GM12878 (cell line): Measurements from ENCODE around the gene DDX42. TPM values are rescaled to one million over a fixed set of nuclear protein-coding genes. Genes with fewer than 3 reads are reported as not detected.

ENCODE experiments used
- ATAC-seq: fragments of 200-7000 bp; cut with Tn5 transposase; 3 replicates; pipeline ENCODE4 v1.9.1; 2020; ENCODE audit warnings: mild to moderate bottlenecking, moderate library complexity
- BruUV-seq: library from RNA; stranded (reverse); fragments of 400-500 nt; replicated peaks from 2 replicates; lab custom pipeline; 2021; lab: Mats Ljungman, UMichigan
- CTCF ChIA-PET: fragments of 300-600 bp; sonication (Branson Sonifier 250); formaldehyde crosslinking; extraction: SDS; loops from one replicate; lab custom pipeline; 2021; ENCODE audit warnings: inconsistent platforms; lab: Yijun Ruan, JAX
- POLR2A ChIA-PET: fragments of 350-600 bp; formaldehyde crosslinking; extraction: SDS; loops from one replicate; lab custom pipeline; 2021; ENCODE audit warnings: inconsistent platforms; lab: Charles Lee
- RAD21 ChIA-PET: fragments of 300-600 bp; sonication (Branson Sonifier 250); formaldehyde crosslinking; loops from one replicate; lab custom pipeline; 2023; ENCODE audit warnings: antibody characterized with exemption; ENCODE audit not compliant: unreplicated experiment; lab: Charles Lee
- SMC1A ChIA-PET: fragments of 300-600 bp; sonication (Branson Sonifier 250); formaldehyde crosslinking; loops from one replicate; lab custom pipeline; 2023; ENCODE audit not compliant: unreplicated experiment, uncharacterized antibody; lab: Charles Lee
- DNase-seq: peaks from one replicate; pipeline ENCODE4 v3.0.0-alpha.2; 2011; ENCODE audit warnings: low read depth, low spot score
- FAIRE-seq: peaks from 3 replicates; lab custom pipeline; 2011; peaks lifted over from hg19 to GRCh38; lab: Jason Lieb, UNC
- H2AFZ ChIP-seq: 2 replicates; pipeline ENCODE4 v1.6.0; 2011; ENCODE audit warnings: low read depth, low read length, control low read depth; ENCODE audit not compliant: control insufficient read depth
- H3K27ac ChIP-seq: 2 replicates; pipeline ENCODE4 v1.5.1; 2011; ENCODE audit warnings: control low read depth; ENCODE audit not compliant: control insufficient read depth, insufficient read depth
- H3K27me3 ChIP-seq, 2 experiments: replicated peaks in 1 of 2; 2 replicates each; pipeline versions ENCODE4 v1.6.0 to v1.6.1; 2011; ENCODE audit warnings: low read length in 1 of 2; ENCODE audit not compliant: control insufficient read depth in 2 of 2, insufficient read depth in 2 of 2
- H3K36me3 ChIP-seq, 2 experiments: 2 replicates each; pipeline ENCODE4 v1.5.1; 2011; ENCODE audit warnings: low read length in 1 of 2; ENCODE audit not compliant: control insufficient read depth in 2 of 2, insufficient read depth in 2 of 2
- H3K4me1 ChIP-seq: 2 replicates; pipeline ENCODE4 v1.6.1; 2011; ENCODE audit warnings: mild to moderate bottlenecking, low read length, moderate library complexity, mixed read lengths; ENCODE audit not compliant: control insufficient read depth, insufficient read depth
- H3K4me2 ChIP-seq: 2 replicates; pipeline ENCODE4 v1.6.0; 2011; ENCODE audit warnings: control low read depth; ENCODE audit not compliant: control insufficient read depth, insufficient read depth
- H3K4me3 ChIP-seq: fragments of 200-600 bp; sonication (generic); 2 replicates; pipeline ENCODE4 v1.5.1; 2016
- H3K79me2 ChIP-seq: 2 replicates; pipeline ENCODE4 v1.6.0; 2011; ENCODE audit warnings: low read length; ENCODE audit not compliant: control insufficient read depth, insufficient read depth
- H3K9ac ChIP-seq: 2 replicates; pipeline ENCODE4 v1.8.0; 2011; ENCODE audit warnings: low read length, control low read depth, mixed read lengths; ENCODE audit not compliant: control insufficient read depth, insufficient read depth
- H3K9me3 ChIP-seq: replicated peaks from 3 replicates; pipeline ENCODE4 v1.5.1; 2011; ENCODE audit warnings: mild to moderate bottlenecking, low read length; ENCODE audit not compliant: control insufficient read depth, insufficient read depth
- H4K20me1 ChIP-seq: 2 replicates; pipeline ENCODE4 v1.6.0; 2011; ENCODE audit not compliant: control insufficient read depth, insufficient read depth
- CEBPZ ChIP-seq: fragments of 150-350 bp; IDR thresholded peaks from 2 replicates; pipeline ENCODE4 v1.6.1; 2016; ENCODE audit warnings: low read depth, low read length
- POLR2AphosphoS2 ChIP-seq: IDR thresholded peaks from 2 replicates; pipeline ENCODE4 v1.6.1; 2011; ENCODE audit warnings: low read depth, mild to moderate bottlenecking, low read length, improper control_type of control experiment, moderate library complexity
- ZZZ3 ChIP-seq: IDR thresholded peaks from 2 replicates; pipeline ENCODE4 v1.6.1; 2011; ENCODE audit warnings: low read depth; ENCODE audit not compliant: control insufficient read depth, insufficient read length
- WGBS: methylation state at CpG from one replicate; pipeline ENCODE4 v1.1.6; 2016; ENCODE audit warnings: low lambda C conversion rate; ENCODE audit not compliant: insufficient replicate concordance, insufficient coverage; ENCODE audit errors: missing lambda C conversion rate; 5-methylcytosine and 5-hydroxymethylcytosine counted together
- in situ Hi-C: fragments of 300-500 bp; cut with MboI; formaldehyde crosslinking; loops from 9 replicates; pipeline ENCODE4 v1.14.3; 2018; ENCODE audit warnings: mixed read lengths
- intact Hi-C: fragments of 100-400 bp; cut with micrococcal nuclease; formaldehyde crosslinking; loops from one replicate; pipeline ENCODE4 v1.14.2; 2022; ENCODE audit not compliant: unreplicated experiment
- polyA plus RNA-seq, 11 experiments: library from polyadenylated mRNA; depleted of rRNA in 4 of 11; unstranded in 6 of 11; stranded (reverse) in 5 of 11; fragments of >200 nt; fragmentation: Nextera tagmentation in 4 of 11; fragmentation: Illumina TruSeq in 1 of 11; extraction: Ambion mirVana in 4 of 11; extraction: Trizol in 1 of 11; gene quantifications; 1 replicate in 1 of 11; 2 replicates in 10 of 11; pipeline versions ENCODE4 v1.2.1 to v1.2.3, GENCODE V29; 2011 to 2016; ENCODE audit warnings: inconsistent platforms in 2 of 11, missing spikeins in 2 of 11, low read depth in 1 of 11
- total RNA-seq, 4 experiments: library from RNA; depleted of rRNA in 3 of 4; stranded (reverse); fragments of >200 nt in 3 of 4; fragmentation: Illumina TruSeq in 1 of 4; extraction: Trizol in 1 of 4; gene quantifications; 2 replicates each; pipeline versions ENCODE4 v1.2.1 to v1.2.3, GENCODE V29; 2013 to 2021

Gene DDX42
- total and polyA plus RNA-seq, 10 of the 15 experiments (the other 5 are each of a cell fraction or from before 2014, with no cell fraction given) = 14.6 to 147 (median 65.3) TPM

GRCh38 chr17:63760771-63761539 is 13.0 kb upstream of the DDX42 start:
- H3K27me3 ChIP-seq = no peaks in the 10 kb centered on the region
- TF ChIP-seq CEBPZ (no peak), ZZZ3 (no peak), POLR2AphosphoS2 (no peak)
- TF ChIP-seq, all 136 proteins: peak for 0
- SMC1A ChIA-PET = no interaction called here
- peaks cover 7% of the 10 kb centered on the region for H3K79me2 ChIP-seq
- intact Hi-C loops = no loop called here
- RAD21 ChIA-PET = no interaction called here
- CTCF ChIA-PET = interaction anchor here (0.6 kb wide), 1 partner anchor 179 kb away, joined by 3 read pairs; no protein-coding TSS in a partner anchor
- FAIRE-seq (no peak), ATAC-seq (no peak), DNase-seq (no peak)
- no peak overlapping the region for H3K4me3 ChIP-seq
- H2AFZ ChIP-seq = no peak overlapping the region
- no peaks in the 10 kb centered on the region for H3K9me3 ChIP-seq
- in situ Hi-C loops = no loop called here
- peaks cover 10 to 24% of the 10 kb centered on the region in 2 experiments for H3K36me3 ChIP-seq
- H4K20me1 ChIP-seq = peaks cover 2% of the 10 kb centered on the region; the same call in 1 of the 2 replicates
- BruUV-seq = no TSS peak
- H3K4me1 ChIP-seq = no peaks in the 10 kb centered on the region; the same call in 1 of the 2 replicates
- H3K27ac ChIP-seq = no peak overlapping the region
- POLR2A ChIA-PET = interaction anchor here (0.6 to 1.1 kb wide), 3 partner anchors 9 to 11 kb away, joined by 3 read pairs; no protein-coding TSS in a partner anchor
- WGBS = 66% methylated on average over 8 of the region's 10 CpGs
- no peak overlapping the region for H3K4me2 ChIP-seq
- H3K9ac ChIP-seq = no peak overlapping the region
